ENCODE results near the gene NAT14. TPM values are rescaled to one million over a fixed set of nuclear protein-coding genes. Genes with fewer than 3 reads are reported as not detected.
A peak's percentile ranks its signal among the peaks of the same experiment; 100 is the strongest.

Gene NAT14
- total RNA-seq, 3 donors from 2014 or later, result 1.9 to 11.3 (median 10.8) TPM

DNA sequence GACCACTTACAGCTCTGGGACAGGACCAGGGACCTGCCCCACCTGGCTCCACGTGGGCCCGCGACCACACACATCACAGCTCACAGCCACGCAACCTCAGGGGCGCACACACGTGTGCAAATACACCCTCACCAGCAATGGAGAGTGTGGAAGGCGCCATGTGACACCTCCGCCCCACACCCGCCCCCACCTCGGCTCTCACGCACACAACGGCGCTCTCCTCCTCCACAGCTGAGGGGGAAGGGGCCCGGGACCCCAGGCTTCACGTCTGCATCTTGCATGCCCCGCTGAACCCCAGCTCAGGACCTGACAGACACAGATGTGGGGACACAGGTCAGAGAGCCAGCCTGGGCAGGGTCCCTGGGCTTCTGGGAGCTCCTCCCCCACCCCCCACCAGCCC is 35.5 kb upstream of the NAT14 start:
- no peak for DNase-seq (ENCODE audit: low spot score in 2 of 2)
- H3K4me3 ChIP-seq, result no peak overlapping the region
- TF ChIP-seq POLR2AphosphoS5 (IDR thresholded peaks at IDR 0.05), result no peak
- TF ChIP-seq, protein P1, sequence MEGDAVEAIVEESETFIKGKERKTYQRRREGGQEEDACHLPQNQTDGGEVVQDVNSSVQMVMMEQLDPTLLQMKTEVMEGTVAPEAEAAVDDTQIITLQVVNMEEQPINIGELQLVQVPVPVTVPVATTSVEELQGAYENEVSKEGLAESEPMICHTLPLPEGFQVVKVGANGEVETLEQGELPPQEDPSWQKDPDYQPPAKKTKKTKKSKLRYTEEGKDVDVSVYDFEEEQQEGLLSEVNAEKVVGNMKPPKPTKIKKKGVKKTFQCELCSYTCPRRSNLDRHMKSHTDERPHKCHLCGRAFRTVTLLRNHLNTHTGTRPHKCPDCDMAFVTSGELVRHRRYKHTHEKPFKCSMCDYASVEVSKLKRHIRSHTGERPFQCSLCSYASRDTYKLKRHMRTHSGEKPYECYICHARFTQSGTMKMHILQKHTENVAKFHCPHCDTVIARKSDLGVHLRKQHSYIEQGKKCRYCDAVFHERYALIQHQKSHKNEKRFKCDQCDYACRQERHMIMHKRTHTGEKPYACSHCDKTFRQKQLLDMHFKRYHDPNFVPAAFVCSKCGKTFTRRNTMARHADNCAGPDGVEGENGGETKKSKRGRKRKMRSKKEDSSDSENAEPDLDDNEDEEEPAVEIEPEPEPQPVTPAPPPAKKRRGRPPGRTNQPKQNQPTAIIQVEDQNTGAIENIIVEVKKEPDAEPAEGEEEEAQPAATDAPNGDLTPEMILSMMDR (IDR thresholded peaks at IDR 0.05), result no peak
- TF ChIP-seq POLR2A (IDR thresholded peaks at IDR 0.05), result no peak
- H3K27me3 ChIP-seq, result peaks cover 12 to 40% of the 10 kb centered on the region in 2 donors
- no peaks in the 10 kb centered on the region for H3K9me3 ChIP-seq
- H3K27ac ChIP-seq, result no peak overlapping the region
- intact Hi-C loops (cut with DNase I; ENCODE audit: low total_unique reads), result no loop called here
- no peaks in the 10 kb centered on the region for H3K36me3 ChIP-seq
- H3K4me1 ChIP-seq, result peaks cover 0 to 15% of the 10 kb centered on the region in 2 donors

GRCh38 chr19:55451163-55451964 is 33.6 kb upstream of the NAT14 start:
- intact Hi-C loops (cut with DNase I; ENCODE audit: low total_unique reads), result no loop called here
- Histone ChIP-seq H3K4me3 (peak overlapping the region in 2 of 3 donors; percentile 4 to 54), H3K27me3 (peaks cover 12 to 30% of the 10 kb centered on the region in 2 donors)

GRCh38 chr19:55451965-55452748 is 32.8 kb upstream of the NAT14 start:
- Histone ChIP-seq H3K4me3 (peak overlapping the region in 2 of 3 donors; percentile 13 to 54), H3K9me3 (no peaks in the 10 kb centered on the region), H3K27me3 (peaks cover 12 to 30% of the 10 kb centered on the region in 2 donors), H3K36me3 (no peaks in the 10 kb centered on the region), H3K27ac (no peak overlapping the region), H3K4me1 (peaks cover 0 to 15% of the 10 kb centered on the region in 2 donors)
- TF ChIP-seq, protein P1 (IDR thresholded peaks at IDR 0.05), result no peak
- TF ChIP-seq POLR2A (IDR thresholded peaks at IDR 0.05), result no peak
- no peak for TF ChIP-seq POLR2AphosphoS5 (IDR thresholded peaks at IDR 0.05)
- intact Hi-C loops (cut with DNase I; ENCODE audit: low total_unique reads), result no loop called here
- DNase-seq (ENCODE audit: low spot score in 2 of 2), result no peak

More at GRCh38 chr19:55451163-55451964, 33.6 kb upstream of the NAT14 start:
- Histone ChIP-seq H3K4me1 (peaks cover 0 to 15% of the 10 kb centered on the region in 2 donors), H3K36me3 (no peaks in the 10 kb centered on the region), H3K27ac (no peak overlapping the region), H3K9me3 (no peaks in the 10 kb centered on the region)
- TF ChIP-seq POLR2A (IDR thresholded peaks at IDR 0.05) (no peak), POLR2AphosphoS5 (IDR thresholded peaks at IDR 0.05) (no peak)
- TF ChIP-seq, protein P1 (IDR thresholded peaks at IDR 0.05), result no peak
- DNase-seq (ENCODE audit: low spot score in 2 of 2), result no peak

- Histone ChIP-seq H3K27ac (no peak overlapping the region), H3K36me3 (no peaks in the 10 kb centered on the region), H3K4me3 (peak overlapping the region in 2 of 3 donors; percentile 13 to 47), H3K27me3 (peaks cover 12 to 30% of the 10 kb centered on the region in 2 donors), H3K9me3 (no peaks in the 10 kb centered on the region), H3K4me1 (peaks cover 0 to 15% of the 10 kb centered on the region in 2 donors)
- intact Hi-C loops (cut with DNase I; ENCODE audit: low total_unique reads), result no loop called here
- peak in 1 of 2 donors; percentile 68 for DNase-seq (ENCODE audit: low spot score in 2 of 2)
- TF ChIP-seq POLR2AphosphoS5 (IDR thresholded peaks at IDR 0.05) (no peak), POLR2A (IDR thresholded peaks at IDR 0.05) (no peak)
- TF ChIP-seq, protein P1 (IDR thresholded peaks at IDR 0.05), result no peak
Observed at GRCh38 chr19:55452749-55453346, 32.1 kb upstream of the NAT14 start.
